SKM-1 treated with dmso at 0.1 percent for 144 hours (cell line): Measurements from ENCODE around the gene ERF.

ENCODE experiments used
- DNase-seq: peaks from one replicate; lab custom pipeline; 2025; ENCODE audit not compliant: unreplicated experiment; lab: John Stamatoyannopoulos, UW

The ERF gene

DNA sequence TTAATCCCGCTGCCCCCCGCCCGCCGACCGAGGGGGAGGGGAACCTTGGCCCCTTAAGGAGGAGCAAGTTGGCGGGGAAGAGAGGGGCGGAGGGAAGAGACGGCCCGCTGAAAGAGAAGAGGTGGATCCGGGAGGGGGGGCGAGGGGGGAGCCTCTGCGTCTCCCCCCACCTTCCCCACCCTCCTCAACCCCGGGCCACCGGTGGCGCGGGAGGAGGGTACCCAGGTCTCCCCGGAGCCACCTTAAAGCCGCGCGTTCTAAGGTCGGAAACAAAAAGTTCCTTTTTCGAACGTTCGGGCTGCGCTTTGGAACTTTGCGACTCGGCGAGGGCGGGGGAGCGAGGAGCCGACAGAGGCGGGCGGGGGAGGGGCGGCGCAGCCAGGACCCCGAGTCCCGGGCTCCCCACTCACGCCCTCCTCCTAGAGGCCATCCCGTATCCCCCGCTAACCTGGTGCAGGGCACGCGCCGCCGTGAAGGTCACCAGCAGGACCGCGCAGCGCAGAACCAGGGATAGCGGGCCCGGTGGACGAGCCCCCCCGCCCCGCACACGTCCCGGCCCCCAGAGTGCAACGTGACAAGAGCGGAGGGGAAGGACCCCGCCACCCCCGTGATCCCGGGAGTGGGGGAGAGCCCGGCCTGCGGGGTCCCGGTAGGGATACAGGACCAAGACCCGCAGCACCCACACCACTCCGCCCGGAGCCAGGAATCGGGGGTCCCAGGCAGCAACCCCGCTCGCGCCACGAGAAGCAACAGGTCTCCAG, 659 bp downstream of the ERF start:
- no peak for DNase-seq

- DNase-seq: no peak
Observed at GRCh38 chr19:42253245-42254088, 1.5 kb downstream of the ERF start.

GRCh38 chr19:42252365-42253244, 2.3 kb downstream of the ERF start:
- DNase-seq: no peak

GRCh38 chr19:42251572-42252358, 3.2 kb downstream of the ERF start:
- DNase-seq: no peak

GRCh38 chr19:42250666-42251531, 4.0 kb downstream of the ERF start:
- no peak for DNase-seq

- no peak for DNase-seq
Observed at GRCh38 chr19:42250183-42250665, 4.7 kb downstream of the ERF start.

GRCh38 chr19:42249769-42250168, 5.2 kb downstream of the ERF start:
- no peak for DNase-seq

DNA sequence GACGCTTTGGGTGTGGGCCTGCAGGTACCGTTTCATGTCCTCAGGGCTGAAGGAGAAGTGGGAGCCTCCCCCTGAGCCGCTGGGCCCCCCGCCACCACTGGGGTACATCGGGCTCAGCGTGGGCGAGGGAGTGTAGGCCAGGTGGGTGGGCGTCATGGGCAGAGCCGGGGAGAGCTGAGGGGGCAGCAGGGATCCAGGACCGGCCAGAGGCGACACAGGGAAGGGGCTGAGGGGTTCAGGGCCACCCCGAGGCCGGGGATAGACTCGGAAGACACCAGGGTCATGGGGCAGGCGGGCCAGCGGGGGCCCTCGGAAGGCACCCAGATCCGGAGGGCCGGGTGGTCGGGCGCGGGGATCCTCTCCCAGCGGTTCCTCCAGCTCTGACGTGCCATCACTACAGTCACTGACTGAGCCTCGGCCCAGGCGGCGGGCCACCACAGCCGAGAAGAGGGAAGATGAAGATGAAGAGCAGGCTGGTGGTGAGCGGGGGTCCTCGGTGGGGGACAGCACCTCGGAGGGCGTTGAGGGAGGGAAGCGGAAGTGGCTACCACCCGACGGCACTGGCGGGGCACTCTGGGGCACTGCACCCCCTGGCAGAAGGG, 5.7 kb downstream of the ERF start:
- no peak for DNase-seq

DNA sequence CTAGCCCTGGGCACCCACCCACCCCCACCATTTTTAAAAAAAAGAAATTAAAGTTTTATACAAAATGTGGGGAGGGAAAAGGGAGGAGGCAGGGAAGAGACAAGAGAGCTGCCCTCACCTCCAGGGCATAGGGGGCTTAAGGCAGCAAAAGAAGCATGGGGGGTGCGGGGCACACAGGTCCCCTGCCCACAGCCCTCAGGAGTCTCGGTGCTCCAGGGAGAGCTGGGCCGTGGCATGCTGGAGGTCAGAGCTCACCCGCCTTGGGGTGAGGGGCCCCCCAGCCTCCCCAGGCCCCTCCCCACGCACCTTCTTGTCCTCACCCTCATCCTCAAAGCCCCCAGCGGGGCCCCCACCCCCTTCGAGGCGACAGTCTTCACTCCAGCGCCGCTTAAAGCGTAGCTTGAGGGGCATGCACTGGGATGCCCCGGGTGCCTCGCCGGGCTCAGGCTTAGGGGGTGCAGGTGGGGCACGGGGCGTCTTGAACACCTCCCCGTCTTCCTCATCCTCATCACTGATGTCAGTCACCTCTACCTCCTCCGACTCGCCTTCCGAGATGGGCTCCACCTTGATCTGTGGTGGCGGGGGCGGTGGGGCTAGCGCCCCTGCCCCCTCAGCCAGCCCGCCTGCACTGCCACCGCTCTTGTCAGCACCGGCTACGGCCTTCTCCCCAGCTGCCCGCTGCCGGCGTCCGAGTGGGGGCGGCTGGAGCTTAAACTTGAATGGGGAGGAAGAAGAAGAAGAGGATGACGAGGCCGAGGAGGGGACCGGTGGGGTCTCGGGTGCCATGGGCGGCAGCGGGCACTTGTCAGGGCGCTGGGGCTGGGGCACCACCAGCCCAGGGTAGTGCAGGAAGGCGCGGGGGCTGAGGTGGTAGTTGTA, 6.4 kb downstream of the ERF start:
- DNase-seq: no peak

GRCh38 chr19:42247640-42248199, 7.2 kb downstream of the ERF start:
- DNase-seq: no peak

GRCh38 chr19:42246922-42247639, 7.8 kb downstream of the ERF start:
- no peak for DNase-seq

DNA sequence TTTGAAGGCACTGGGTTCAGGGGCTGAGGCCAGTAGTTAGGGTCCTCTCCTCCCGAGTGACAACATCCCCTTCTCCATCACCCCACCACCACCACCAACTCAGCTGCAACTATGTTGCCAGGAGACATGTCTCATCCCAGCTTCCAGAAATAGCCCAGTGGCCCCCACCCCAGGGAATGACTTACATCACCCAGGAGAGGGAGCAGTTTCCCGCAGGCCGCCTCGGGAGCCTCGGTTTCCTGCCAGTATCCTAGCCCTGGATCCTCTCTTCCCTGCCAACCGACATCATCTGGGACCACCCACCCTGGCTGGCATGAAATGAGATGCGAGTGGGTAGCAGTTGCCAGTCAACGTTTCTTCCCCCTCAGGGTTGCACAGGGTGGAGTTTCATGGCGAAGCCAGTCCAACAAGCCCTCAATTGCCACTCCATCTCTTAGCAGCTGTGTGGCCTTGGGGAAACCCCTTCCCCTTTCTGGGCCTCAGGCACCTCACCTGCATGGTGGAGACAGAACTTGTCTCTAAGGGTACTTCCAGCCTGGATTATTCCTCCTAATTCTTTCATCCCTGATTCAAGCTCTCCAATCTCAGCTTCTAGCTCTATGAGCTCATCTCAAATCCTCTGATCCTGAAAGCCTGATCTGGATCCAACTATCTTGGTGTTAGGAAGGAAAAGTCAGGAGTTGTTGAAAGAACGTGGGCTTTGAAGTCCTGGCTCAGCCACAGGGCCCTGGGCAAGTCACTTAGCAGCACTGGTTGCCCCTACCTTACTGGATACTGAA, 8.6 kb downstream of the ERF start:
- DNase-seq: no peak

GRCh38 chr19:42245231-42245630, 9.7 kb downstream of the ERF start:
- DNase-seq: no peak

- peak; percentile 75 for DNase-seq
Observed at GRCh38 chr19:42244347-42245220, 10.3 kb downstream of the ERF start.
